Measurements from ENCODE around the gene ZBTB20.

ZBTB20 gene

GRCh38 chr3:115068799-115069198 is 78.3 kb downstream of the ZBTB20 start:
- Histone ChIP-seq H3K9me3 (ENCODE audit: control insufficient read depth, low read length) (no peaks in the 10 kb centered on the region), H3K4me3 (ENCODE audit: extremely low read depth, insufficient read depth, low read length, poor library complexity, severe bottlenecking) (no peak overlapping the region)

DNA sequence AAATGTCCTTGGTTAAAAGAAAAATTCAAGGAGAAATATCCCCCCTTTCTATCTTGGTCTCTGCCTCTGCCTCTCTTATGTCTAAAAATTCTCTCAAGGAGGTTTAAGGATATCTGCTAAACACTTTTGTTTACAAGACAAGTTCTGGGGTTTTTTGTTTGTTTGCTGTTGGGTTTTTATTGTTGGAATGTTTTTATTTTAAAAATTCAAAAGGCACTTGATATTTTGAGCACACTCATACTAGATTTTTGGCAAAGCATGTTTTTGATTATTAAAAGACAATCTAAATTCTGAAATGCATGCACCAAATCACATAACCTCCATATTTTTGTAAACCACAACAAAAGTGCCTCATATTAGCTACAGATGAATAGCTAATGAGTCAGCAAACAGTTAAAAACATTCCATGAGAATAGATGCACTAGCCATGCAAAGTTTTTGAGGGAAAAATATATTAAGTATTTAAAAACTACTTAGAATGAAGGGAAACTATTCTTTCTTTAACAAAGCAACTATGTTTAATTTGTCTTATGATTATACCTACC is 84.6 kb downstream of the ZBTB20 start:
- peaks cover 6% of the 10 kb centered on the region for H3K4me1 ChIP-seq (ENCODE audit: control insufficient read depth, insufficient read depth, low read length, poor library complexity, severe bottlenecking)
- no peaks in the 10 kb centered on the region for H3K36me3 ChIP-seq (ENCODE audit: control insufficient read depth, insufficient read depth, low read length)
- peak overlapping the region; percentile 12 for H3K27ac ChIP-seq (ENCODE audit: low read depth, low read length, severe bottlenecking)
- H3K9me3 ChIP-seq (ENCODE audit: control insufficient read depth, low read length) = no peaks in the 10 kb centered on the region
- no peak overlapping the region for H3K4me3 ChIP-seq (ENCODE audit: extremely low read depth, insufficient read depth, low read length, poor library complexity, severe bottlenecking)

More at GRCh38 chr3:115068799-115069198, 78.3 kb downstream of the ZBTB20 start:
- Histone ChIP-seq H3K27ac (ENCODE audit: low read depth, low read length, severe bottlenecking) (no peak overlapping the region), H3K36me3 (ENCODE audit: control insufficient read depth, insufficient read depth, low read length) (no peaks in the 10 kb centered on the region), H3K4me1 (ENCODE audit: control insufficient read depth, insufficient read depth, low read length, poor library complexity, severe bottlenecking) (no peaks in the 10 kb centered on the region)

DNA sequence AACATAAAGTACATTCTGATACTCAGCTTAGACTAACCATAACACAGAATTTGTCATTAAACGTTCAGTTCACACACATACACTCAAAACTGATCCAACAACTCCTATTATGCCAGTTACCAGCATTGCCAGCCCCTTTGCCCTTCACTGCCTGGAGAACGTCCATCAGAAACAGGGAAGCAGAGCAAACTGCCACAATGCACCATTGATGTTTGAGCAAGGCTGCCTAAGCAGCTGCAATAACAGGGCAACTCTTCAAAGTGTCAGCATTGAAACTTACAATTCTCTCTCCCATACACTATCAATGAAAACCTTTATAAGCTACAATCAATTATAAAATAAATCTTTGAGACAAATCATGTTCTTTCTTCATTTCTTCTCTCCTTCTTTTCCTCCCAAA is 85.1 kb downstream of the ZBTB20 start:
- Histone ChIP-seq H3K36me3 (ENCODE audit: control insufficient read depth, insufficient read depth, low read length) (no peaks in the 10 kb centered on the region), H3K9me3 (ENCODE audit: control insufficient read depth, low read length) (no peaks in the 10 kb centered on the region), H3K4me1 (ENCODE audit: control insufficient read depth, insufficient read depth, low read length, poor library complexity, severe bottlenecking) (peaks cover 6% of the 10 kb centered on the region), H3K27ac (ENCODE audit: low read depth, low read length, severe bottlenecking) (peak overlapping the region; percentile 12), H3K4me3 (ENCODE audit: extremely low read depth, insufficient read depth, low read length, poor library complexity, severe bottlenecking) (no peak overlapping the region)
- 88 to 95% methylated on average over 2 of the region's 2 CpGs for WGBS, 2 experiments (ENCODE audit: insufficient coverage in 2 of 2)

- Histone ChIP-seq H3K36me3 (ENCODE audit: control insufficient read depth, insufficient read depth, low read length) (no peaks in the 10 kb centered on the region), H3K4me3 (ENCODE audit: extremely low read depth, insufficient read depth, low read length, poor library complexity, severe bottlenecking) (no peak overlapping the region), H3K4me1 (ENCODE audit: control insufficient read depth, insufficient read depth, low read length, poor library complexity, severe bottlenecking) (no peaks in the 10 kb centered on the region), H3K27ac (ENCODE audit: low read depth, low read length, severe bottlenecking) (no peak overlapping the region), H3K9me3 (ENCODE audit: control insufficient read depth, low read length) (no peaks in the 10 kb centered on the region)
- no CpG with 5 or more reads among the region's 3 CpGs for WGBS, 2 experiments (ENCODE audit: insufficient coverage in 2 of 2)
Measured at GRCh38 chr3:115052906-115053305, 94.2 kb downstream of the ZBTB20 start.

GRCh38 chr3:115042351-115042750 is 104.7 kb downstream of the ZBTB20 start:
- Histone ChIP-seq H3K4me1 (ENCODE audit: control insufficient read depth, insufficient read depth, low read length, poor library complexity, severe bottlenecking) (no peaks in the 10 kb centered on the region), H3K36me3 (ENCODE audit: control insufficient read depth, insufficient read depth, low read length) (no peaks in the 10 kb centered on the region), H3K27ac (ENCODE audit: low read depth, low read length, severe bottlenecking) (no peak overlapping the region), H3K4me3 (ENCODE audit: extremely low read depth, insufficient read depth, low read length, poor library complexity, severe bottlenecking) (no peak overlapping the region), H3K9me3 (ENCODE audit: control insufficient read depth, low read length) (no peaks in the 10 kb centered on the region)
- WGBS, 2 experiments (ENCODE audit: insufficient coverage in 2 of 2) = 89% methylated on average over 1 of the region's 3 CpGs; no CpG with 5 or more reads in 1 of the 2 experiments

DNA sequence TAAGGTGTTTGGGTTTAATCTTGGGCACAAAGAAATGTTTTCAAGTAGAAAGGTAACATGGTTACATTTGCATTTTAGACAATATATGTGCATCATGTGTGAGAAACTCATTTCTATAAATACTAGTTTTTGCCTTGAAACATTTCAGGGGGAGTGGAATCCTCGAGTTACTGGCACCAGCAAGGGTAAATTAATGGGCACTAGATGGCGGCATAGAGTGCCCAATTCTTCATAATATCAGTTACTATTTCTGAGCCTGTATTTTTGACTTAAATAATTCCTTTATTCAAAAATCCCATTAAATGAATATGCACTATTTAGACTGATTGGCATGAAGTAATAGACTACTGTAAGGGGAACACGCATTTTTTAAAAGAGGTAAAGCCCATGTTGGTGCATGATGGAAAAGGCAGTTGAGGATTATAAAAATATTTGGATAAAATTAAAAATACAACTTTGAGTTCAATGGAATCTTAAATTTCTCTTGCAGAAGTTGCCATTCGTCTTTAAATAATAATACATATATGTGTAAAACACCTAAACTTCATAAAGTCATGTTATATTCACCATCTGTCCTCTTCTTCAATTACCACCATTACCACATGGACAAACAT is 106.3 kb downstream of the ZBTB20 start:
- no peak overlapping the region for H3K4me3 ChIP-seq (ENCODE audit: extremely low read depth, insufficient read depth, low read length, poor library complexity, severe bottlenecking)
- WGBS, 2 experiments (ENCODE audit: insufficient coverage in 2 of 2) = no CpG with 5 or more reads among the region's 4 CpGs
- H3K4me1 ChIP-seq (ENCODE audit: control insufficient read depth, insufficient read depth, low read length, poor library complexity, severe bottlenecking) = no peaks in the 10 kb centered on the region
- no peak overlapping the region for H3K27ac ChIP-seq (ENCODE audit: low read depth, low read length, severe bottlenecking)
- no peaks in the 10 kb centered on the region for H3K36me3 ChIP-seq (ENCODE audit: control insufficient read depth, insufficient read depth, low read length)
- no peaks in the 10 kb centered on the region for H3K9me3 ChIP-seq (ENCODE audit: control insufficient read depth, low read length)

GRCh38 chr3:115040246-115040645 is 106.8 kb downstream of the ZBTB20 start:
- Histone ChIP-seq H3K4me1 (ENCODE audit: control insufficient read depth, insufficient read depth, low read length, poor library complexity, severe bottlenecking) (no peaks in the 10 kb centered on the region), H3K4me3 (ENCODE audit: extremely low read depth, insufficient read depth, low read length, poor library complexity, severe bottlenecking) (no peak overlapping the region), H3K36me3 (ENCODE audit: control insufficient read depth, insufficient read depth, low read length) (no peaks in the 10 kb centered on the region), H3K27ac (ENCODE audit: low read depth, low read length, severe bottlenecking) (no peak overlapping the region), H3K9me3 (ENCODE audit: control insufficient read depth, low read length) (no peaks in the 10 kb centered on the region)

- no CpG with 5 or more reads among the region's 1 CpG for WGBS, 2 experiments (ENCODE audit: insufficient coverage in 2 of 2)
- no peak overlapping the region for H3K27ac ChIP-seq (ENCODE audit: low read depth, low read length, severe bottlenecking)
- H3K9me3 ChIP-seq (ENCODE audit: control insufficient read depth, low read length) = no peaks in the 10 kb centered on the region
- no peak overlapping the region for H3K4me3 ChIP-seq (ENCODE audit: extremely low read depth, insufficient read depth, low read length, poor library complexity, severe bottlenecking)
- H3K36me3 ChIP-seq (ENCODE audit: control insufficient read depth, insufficient read depth, low read length) = no peaks in the 10 kb centered on the region
- H3K4me1 ChIP-seq (ENCODE audit: control insufficient read depth, insufficient read depth, low read length, poor library complexity, severe bottlenecking) = no peaks in the 10 kb centered on the region
Measured at GRCh38 chr3:115038817-115039216, 108.3 kb downstream of the ZBTB20 start.

DNA sequence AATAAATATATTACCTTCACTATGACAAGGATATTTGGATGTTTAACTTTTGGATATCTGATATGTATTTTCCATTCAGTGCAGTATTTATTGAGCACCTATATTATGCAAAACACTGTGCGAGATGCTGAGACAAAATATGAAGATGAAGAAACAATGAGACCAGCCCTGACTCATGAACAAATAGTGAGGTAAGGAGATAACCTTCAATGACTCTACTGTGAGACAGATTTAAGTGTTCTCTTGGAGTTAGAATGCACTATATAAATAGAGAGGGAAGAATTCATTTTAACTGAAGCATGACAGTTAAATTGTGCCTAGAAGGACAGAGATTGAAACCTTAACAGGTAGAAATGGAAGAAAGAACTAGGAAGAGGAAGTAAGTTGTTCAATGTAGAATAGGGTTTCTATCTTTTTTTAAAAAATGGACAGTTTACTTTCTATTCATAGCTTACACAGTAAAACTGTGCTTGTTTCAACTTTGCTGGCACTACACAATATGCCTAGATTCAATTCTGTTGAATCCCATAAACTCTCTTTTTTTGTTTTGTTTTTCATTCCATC is 124.2 kb downstream of the ZBTB20 start:
- H3K27ac ChIP-seq (ENCODE audit: low read depth, low read length, severe bottlenecking) = no peak overlapping the region
- no peaks in the 10 kb centered on the region for H3K4me1 ChIP-seq (ENCODE audit: control insufficient read depth, insufficient read depth, low read length, poor library complexity, severe bottlenecking)
- WGBS, 2 experiments (ENCODE audit: insufficient coverage in 2 of 2) = 100% methylated on average over 1 of the region's 1 CpG; no CpG with 5 or more reads in 1 of the 2 experiments
- no peaks in the 10 kb centered on the region for H3K9me3 ChIP-seq (ENCODE audit: control insufficient read depth, low read length)
- no peak overlapping the region for H3K4me3 ChIP-seq (ENCODE audit: extremely low read depth, insufficient read depth, low read length, poor library complexity, severe bottlenecking)
- no peaks in the 10 kb centered on the region for H3K36me3 ChIP-seq (ENCODE audit: control insufficient read depth, insufficient read depth, low read length)

DNA sequence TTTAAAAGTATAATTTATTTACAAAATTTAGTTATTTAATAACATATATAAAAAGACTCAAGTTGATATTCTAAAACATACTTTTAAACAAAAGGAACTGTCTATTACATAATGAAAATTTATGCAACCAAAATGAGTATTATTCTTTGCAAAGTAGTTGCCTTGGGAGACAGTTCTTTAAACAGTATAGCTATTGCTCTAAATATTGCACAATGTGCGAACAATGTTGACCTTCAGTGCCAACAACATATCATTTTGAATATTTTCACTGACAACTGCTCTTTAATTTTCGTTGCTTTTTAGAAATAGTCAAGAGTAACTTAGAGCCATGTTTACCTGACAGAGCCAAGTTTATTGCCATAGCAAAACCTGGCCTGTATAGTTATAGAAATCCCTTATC is 124.9 kb downstream of the ZBTB20 start:
- Histone ChIP-seq H3K9me3 (ENCODE audit: control insufficient read depth, low read length) (no peaks in the 10 kb centered on the region), H3K27ac (ENCODE audit: low read depth, low read length, severe bottlenecking) (no peak overlapping the region), H3K4me3 (ENCODE audit: extremely low read depth, insufficient read depth, low read length, poor library complexity, severe bottlenecking) (no peak overlapping the region), H3K36me3 (ENCODE audit: control insufficient read depth, insufficient read depth, low read length) (no peaks in the 10 kb centered on the region), H3K4me1 (ENCODE audit: control insufficient read depth, insufficient read depth, low read length, poor library complexity, severe bottlenecking) (no peaks in the 10 kb centered on the region)
- 82 to 86% methylated on average over 1 to 2 of the region's 2 CpGs for WGBS, 2 experiments (ENCODE audit: insufficient coverage in 2 of 2)

GRCh38 chr3:115021061-115021460 is 126.0 kb downstream of the ZBTB20 start:
- Histone ChIP-seq H3K36me3 (ENCODE audit: control insufficient read depth, insufficient read depth, low read length) (no peaks in the 10 kb centered on the region), H3K9me3 (ENCODE audit: control insufficient read depth, low read length) (no peaks in the 10 kb centered on the region)
- WGBS, 2 experiments (ENCODE audit: insufficient coverage in 2 of 2) = no CpG with 5 or more reads among the region's 2 CpGs

More at GRCh38 chr3:115021061-115021460, 126.0 kb downstream of the ZBTB20 start:
- Histone ChIP-seq H3K4me1 (ENCODE audit: control insufficient read depth, insufficient read depth, low read length, poor library complexity, severe bottlenecking) (no peaks in the 10 kb centered on the region), H3K4me3 (ENCODE audit: extremely low read depth, insufficient read depth, low read length, poor library complexity, severe bottlenecking) (no peak overlapping the region), H3K27ac (ENCODE audit: low read depth, low read length, severe bottlenecking) (no peak overlapping the region)
